Amniotic stem cell (primary cell): Measurements from ENCODE around the gene GRK7.

Source experiments
- DNase-seq: peaks from one replicate; lab custom pipeline; 2025; lab: John Stamatoyannopoulos, UW

The GRK7 gene

GRCh38 chr3:141763088-141763750 is at the start of gene GRK7:
TSS of gene GRK7 (plus strand) at chr3:141763408. CDS start at chr3:141778285, 14,877 bp downstream.
- no peak for DNase-seq

GRCh38 chr3:141714671-141715070 is 48.5 kb upstream of the GRK7 start:
- no peak for DNase-seq

GRCh38 chr3:141722081-141722480 is 41.1 kb upstream of the GRK7 start:
- DNase-seq: no peak

- no peak for DNase-seq
Observed at GRCh38 chr3:141722648-141723047, 40.6 kb upstream of the GRK7 start.

GRCh38 chr3:141723255-141723654 is 40.0 kb upstream of the GRK7 start:
- no peak for DNase-seq

GRCh38 chr3:141724186-141724585 is 39.0 kb upstream of the GRK7 start:
- no peak for DNase-seq

- DNase-seq: no peak
Observed at GRCh38 chr3:141725036-141725435, 38.2 kb upstream of the GRK7 start.

- no peak for DNase-seq
Observed at GRCh38 chr3:141726483-141726882, 36.7 kb upstream of the GRK7 start.

GRCh38 chr3:141728355-141728892 is 34.8 kb upstream of the GRK7 start:
- DNase-seq: no peak

GRCh38 chr3:141729240-141729639 is 34.0 kb upstream of the GRK7 start:
- DNase-seq: no peak

GRCh38 chr3:141735176-141735575 is 28.0 kb upstream of the GRK7 start:
- DNase-seq: no peak

- no peak for DNase-seq
Observed at GRCh38 chr3:141735770-141736465, 27.3 kb upstream of the GRK7 start.

- DNase-seq: no peak
Observed at GRCh38 chr3:141737093-141737492, 26.1 kb upstream of the GRK7 start.

GRCh38 chr3:141737678-141738021 is 25.6 kb upstream of the GRK7 start:
- DNase-seq: no peak

- DNase-seq: peak; percentile 69
Observed at GRCh38 chr3:141738022-141738890, 25.0 kb upstream of the GRK7 start, which contains the start of gene RNF7. TSS of gene RNF7 (plus strand) at chr3:141738298. CDS start at chr3:141738342, 44 bp downstream.

- DNase-seq: peak; percentile 34
Observed at GRCh38 chr3:141738891-141739363, 24.3 kb upstream of the GRK7 start.

- no peak for DNase-seq
Observed at GRCh38 chr3:141739731-141740130, 23.5 kb upstream of the GRK7 start.

- DNase-seq: no peak
Observed at GRCh38 chr3:141740349-141740748, 22.9 kb upstream of the GRK7 start.

GRCh38 chr3:141743305-141743704 is 19.9 kb upstream of the GRK7 start:
- no peak for DNase-seq

GRCh38 chr3:141746962-141747361 is 16.2 kb upstream of the GRK7 start:
- no peak for DNase-seq

- DNase-seq: no peak
Observed at GRCh38 chr3:141753399-141753798, 9.8 kb upstream of the GRK7 start.

- DNase-seq: no peak
Observed at GRCh38 chr3:141754032-141754431, 9.2 kb upstream of the GRK7 start.
